Motor neuron (in vitro differentiated cells): ENCODE results near the gene HIVEP2. TPM values are rescaled to one million over a fixed set of nuclear protein-coding genes. Genes with fewer than 3 reads are reported as not detected.

Experiments used
- ATAC-seq, 8 experiments: fragments of 200-7000 bp; cut with Tn5 transposase; replicated peaks in 6 of 8; 2 replicates each; pipeline ENCODE4 v1.8.0; 2021; ENCODE audit warnings: mild to moderate bottlenecking in 8 of 8, moderate library complexity in 8 of 8
- H3K27ac ChIP-seq, 2 donors: fragments of 250-450 bp; sonication (Bioruptor Pico); 2 replicates each; pipeline ENCODE4 v1.9.0; 2021; ENCODE audit warnings: antibody characterized with exemption in 2 of 2, mild to moderate bottlenecking in 2 of 2, moderate library complexity in 1 of 2
- H3K4me1 ChIP-seq, 2 donors: fragments of 250-450 bp; sonication (Bioruptor Pico); replicated peaks in 1 of 2; 2 replicates each; pipeline ENCODE4 v1.6.1; 2021; ENCODE audit warnings: antibody characterized with exemption in 2 of 2, mild to moderate bottlenecking in 2 of 2, moderate library complexity in 1 of 2
- H3K4me3 ChIP-seq, 5 donors: fragments of 250-450 bp; sonication (Bioruptor Pico); 2 replicates each; pipeline ENCODE4 v1.9.0; 2021; ENCODE audit warnings: antibody characterized with exemption in 5 of 5, mild to moderate bottlenecking in 5 of 5, moderate library complexity in 4 of 5
- WGBS, 10 experiments: fragments of 450-650 bp; shearing (Covaris generic); methylation state at CpG; one replicate each; pipeline ENCODE4 v1.0.0; 2022; 5-methylcytosine and 5-hydroxymethylcytosine counted together
- in situ Hi-C, 9 experiments: fragments of 400-800 bp; cut with MboI; loops; one replicate each; pipeline ENCODE4 v1.15.0; 2021; ENCODE audit warnings: low sequenced_read_pairs in 9 of 9, low pct_unique_long_range_greater_than_20kb in 2 of 9; ENCODE audit not compliant: unreplicated experiment in 9 of 9
- total RNA-seq, 8 experiments: library from RNA; unstranded; fragments of 300-600 nt; gene quantifications; 2 replicates each; pipeline versions ENCODE4 v1.2.3 to v1.2.4, GENCODE V29; 2022

Gene HIVEP2
- total RNA-seq, 8 experiments from 2014 or later, result 10.3 to 37.7 (median 13.5) TPM

DNA sequence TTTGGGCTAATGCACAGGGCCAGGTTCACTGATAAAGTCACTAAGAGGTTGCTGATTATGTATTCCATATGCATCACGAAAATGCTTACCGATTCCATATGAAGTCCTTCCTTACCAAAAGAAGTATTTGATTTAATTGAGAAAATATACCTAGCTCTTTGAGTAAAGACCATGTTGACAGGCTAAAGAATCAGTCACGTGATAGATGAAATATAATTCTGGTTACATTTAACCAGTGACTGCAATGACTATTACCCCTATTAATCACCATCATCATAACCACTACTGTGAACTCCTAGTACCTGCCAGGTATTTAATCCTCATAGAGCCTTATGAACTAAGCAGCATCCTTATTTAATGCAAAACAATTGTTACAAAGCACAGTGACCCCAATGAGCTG lies 110.1 kb downstream of the HIVEP2 start:
- Histone ChIP-seq H3K27ac (no peak overlapping the region), H3K4me3 (no peak overlapping the region), H3K4me1 (peaks cover 6 to 18% of the 10 kb centered on the region in 2 donors)
- in situ Hi-C loops, result no loop called here
- WGBS, 10 experiments, result 60 to 100% (median 93%) methylated on average over 1 to 3 of the region's 3 CpGs; no CpG with 5 or more reads in 1 of the 10 experiments
- no peak for ATAC-seq

DNA sequence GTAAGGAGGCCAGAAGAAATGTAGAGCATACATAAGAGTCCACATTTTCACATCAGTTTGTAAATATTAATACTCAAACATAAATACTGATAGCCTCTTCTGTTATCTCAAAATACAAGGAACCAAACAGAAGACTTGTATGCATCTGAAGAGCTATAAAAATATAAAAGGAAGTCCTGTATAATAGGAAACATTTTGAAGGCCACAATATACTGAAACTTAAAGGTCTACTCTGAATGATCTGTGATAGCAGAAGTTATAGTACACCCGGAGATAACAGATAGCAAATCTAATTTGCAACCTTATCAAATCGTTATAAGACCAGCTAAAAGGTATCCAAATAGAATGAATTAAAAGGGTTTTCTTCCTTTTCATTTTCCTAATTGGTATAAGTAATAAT lies 111.2 kb downstream of the HIVEP2 start:
- no peak for ATAC-seq
- Histone ChIP-seq H3K4me1 (peaks cover 0 to 13% of the 10 kb centered on the region in 2 donors), H3K27ac (no peak overlapping the region), H3K4me3 (no peak overlapping the region)
- 75 to 100% (median 93%) methylated on average over 1 to 2 of the region's 2 CpGs for WGBS, 10 experiments
- in situ Hi-C loops, result no loop called here

DNA sequence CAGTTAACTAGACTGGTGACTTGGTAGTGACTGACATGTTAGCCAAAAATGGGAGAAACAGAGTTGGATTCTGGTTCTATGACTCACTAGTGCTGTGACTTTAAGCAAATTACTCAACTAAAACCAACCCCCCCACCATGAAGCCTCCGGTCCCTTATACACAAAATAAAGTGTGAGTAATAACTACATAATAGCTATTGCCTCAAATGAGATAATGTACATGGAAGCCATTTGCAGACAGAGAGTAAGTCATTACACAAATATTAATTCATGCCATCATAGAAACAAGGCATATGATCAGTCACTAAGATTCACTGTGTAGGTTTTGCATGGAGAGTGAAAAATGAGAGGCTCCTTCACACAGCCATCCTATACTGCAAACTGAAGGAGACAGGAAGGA lies 111.9 kb downstream of the HIVEP2 start:
- H3K27ac ChIP-seq, result no peak overlapping the region
- in situ Hi-C loops, result no loop called here
- no peak overlapping the region for H3K4me3 ChIP-seq
- 0 to 83% (median 67%) methylated on average over 1 of the region's 1 CpG; no CpG with 5 or more reads in 5 of the 10 experiments for WGBS, 10 experiments
- peaks cover 0 to 13% of the 10 kb centered on the region in 2 donors for H3K4me1 ChIP-seq
- ATAC-seq, result peak in 6 of 8 experiments; percentile 12 to 92 (median 52)

DNA sequence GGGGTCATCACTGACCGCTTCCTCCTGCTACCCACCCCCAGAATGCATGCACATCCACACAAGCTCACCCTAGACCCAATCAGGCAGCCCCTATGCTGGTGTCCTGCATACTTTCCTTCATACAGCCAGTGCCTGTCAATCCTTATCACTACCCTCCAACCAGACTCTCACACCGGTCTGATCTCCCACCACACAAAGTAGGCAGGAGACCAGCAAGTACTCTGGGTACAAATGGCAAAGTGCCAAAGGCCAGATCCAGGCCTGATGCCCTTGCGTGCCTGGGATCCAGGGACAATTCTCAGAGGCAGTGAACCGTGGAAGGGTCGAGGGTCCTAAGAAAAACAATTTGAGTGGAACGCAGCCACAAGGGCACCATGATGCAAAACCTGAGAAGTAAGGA lies 114.2 kb downstream of the HIVEP2 start:
- WGBS, 10 experiments, result 79 to 100% (median 95%) methylated on average over 1 to 6 of the region's 6 CpGs; no CpG with 5 or more reads in 3 of the 10 experiments
- H3K27ac ChIP-seq, result no peak overlapping the region
- in situ Hi-C loops, result no loop called here

DNA sequence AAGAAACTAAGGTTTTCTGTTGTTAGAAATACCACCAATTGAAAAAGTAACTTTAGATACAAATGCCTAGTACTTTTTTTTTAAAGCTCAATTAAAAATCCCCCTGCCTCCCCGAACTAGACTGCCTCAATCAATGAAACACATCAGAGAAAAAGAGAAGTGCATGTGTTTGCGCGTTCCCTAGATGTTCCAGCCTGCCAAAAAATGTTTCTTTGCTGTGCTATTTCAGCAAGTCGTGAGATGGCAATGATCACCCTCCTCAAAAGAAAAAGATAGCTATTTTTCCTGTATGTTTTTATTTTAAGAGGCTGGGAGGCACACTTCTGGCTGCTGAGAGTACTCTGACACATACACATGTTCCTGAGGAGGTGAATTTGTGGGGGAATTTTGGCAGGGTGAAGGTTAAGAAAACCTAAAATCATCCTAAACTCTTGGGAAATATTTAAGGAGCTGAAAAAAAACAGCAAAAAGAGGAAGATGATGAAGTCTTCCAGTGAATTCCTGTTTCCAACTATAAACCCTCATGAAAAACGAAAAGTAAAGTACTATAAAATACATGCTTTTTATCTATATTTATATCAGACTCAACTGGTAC lies 114.8 kb downstream of the HIVEP2 start:
- in situ Hi-C loops, result no loop called here
- WGBS, 10 experiments, result 80 to 96% (median 83%) methylated on average over 1 to 5 of the region's 5 CpGs; no CpG with 5 or more reads in 1 of the 10 experiments
- no peak overlapping the region for H3K27ac ChIP-seq
- ATAC-seq, result no peak
- peaks cover 0 to under 1% of the 10 kb centered on the region in 2 donors for H3K4me1 ChIP-seq
- H3K4me3 ChIP-seq, result no peak overlapping the region

More for the DNA sequence above, 114.2 kb downstream of the HIVEP2 start:
- no peak for ATAC-seq
- no peaks in the 10 kb centered on the region for H3K4me1 ChIP-seq
- H3K4me3 ChIP-seq, result no peak overlapping the region

DNA sequence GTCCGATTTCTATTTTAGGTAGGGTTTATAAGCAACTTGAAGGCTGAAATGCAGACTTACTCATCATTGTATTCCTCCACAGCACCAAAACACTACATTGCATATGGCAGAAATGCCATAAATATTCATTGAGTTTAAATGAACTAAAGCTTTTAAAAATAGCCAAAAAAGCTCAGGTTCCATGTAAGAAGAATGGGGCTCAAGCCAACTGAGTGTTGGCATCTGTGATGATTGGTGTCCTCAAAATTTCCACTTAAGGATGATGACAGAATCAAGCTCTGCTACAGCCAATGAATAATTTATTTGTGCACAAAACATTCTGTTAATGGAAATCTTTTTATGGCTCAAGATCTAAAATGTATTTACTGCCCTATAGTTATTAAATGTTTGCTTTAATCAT lies 115.4 kb downstream of the HIVEP2 start:
- ATAC-seq, result no peak
- Histone ChIP-seq H3K4me3 (no peak overlapping the region), H3K4me1 (peaks cover 0 to 7% of the 10 kb centered on the region in 2 donors), H3K27ac (no peak overlapping the region)
- 90 to 100% (median 100%) methylated on average over 1 of the region's 1 CpG; no CpG with 5 or more reads in 5 of the 10 experiments for WGBS, 10 experiments
- in situ Hi-C loops, result no loop called here

DNA sequence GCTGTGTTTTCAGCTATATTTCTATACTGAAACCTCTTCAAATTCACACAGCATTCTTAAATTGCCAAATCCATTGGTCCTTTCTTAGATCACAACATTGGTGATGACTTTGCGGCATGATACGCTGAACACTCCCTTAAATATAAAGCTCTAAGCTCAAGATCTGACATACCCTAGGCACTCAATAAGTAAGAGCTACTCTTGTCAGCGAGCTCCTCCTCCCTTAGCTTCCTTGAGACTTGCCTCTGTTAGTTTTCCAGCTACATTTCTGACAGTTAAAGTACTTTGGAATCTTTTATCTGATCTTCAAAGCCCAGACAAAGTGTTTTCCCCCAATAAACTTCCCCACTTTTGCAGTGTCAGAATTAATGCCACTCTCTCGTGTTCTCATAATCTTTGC lies 117.0 kb downstream of the HIVEP2 start:
- Histone ChIP-seq H3K4me1 (peaks cover 6 to 17% of the 10 kb centered on the region in 2 donors), H3K4me3 (no peak overlapping the region), H3K27ac (no peak overlapping the region)
- WGBS, 10 experiments, result 81 to 100% (median 100%) methylated on average over 1 to 4 of the region's 4 CpGs
- no peak for ATAC-seq
- in situ Hi-C loops, result no loop called here

DNA sequence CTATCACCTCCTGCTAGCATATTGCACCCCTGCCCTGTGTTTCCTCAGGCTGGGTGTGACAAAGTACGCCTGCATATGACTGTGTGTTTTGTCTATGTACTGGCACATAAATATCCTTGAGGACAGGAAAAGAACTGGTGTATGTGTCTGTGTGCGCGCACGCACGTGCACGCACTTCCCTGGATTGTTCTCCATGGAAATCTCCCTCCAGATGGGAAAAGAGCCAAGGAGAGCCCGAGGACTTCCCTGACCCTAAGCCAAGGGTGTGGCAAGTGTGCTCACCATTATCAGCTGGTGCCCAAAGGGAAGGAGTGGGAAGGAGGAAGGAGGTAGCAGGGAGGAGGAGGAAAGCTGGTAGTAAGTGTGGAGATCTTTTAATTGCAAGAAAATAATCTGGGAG lies 117.6 kb downstream of the HIVEP2 start:
- no peak overlapping the region for H3K4me3 ChIP-seq
- in situ Hi-C loops, result no loop called here
- 0 to 100% (median 80%) methylated on average over 1 to 7 of the region's 7 CpGs for WGBS, 10 experiments
- H3K27ac ChIP-seq, result no peak overlapping the region
- ATAC-seq, result peak in 2 of 8 experiments; percentile 42 to 66
- peaks cover 10 to 21% of the 10 kb centered on the region in 2 donors for H3K4me1 ChIP-seq

DNA sequence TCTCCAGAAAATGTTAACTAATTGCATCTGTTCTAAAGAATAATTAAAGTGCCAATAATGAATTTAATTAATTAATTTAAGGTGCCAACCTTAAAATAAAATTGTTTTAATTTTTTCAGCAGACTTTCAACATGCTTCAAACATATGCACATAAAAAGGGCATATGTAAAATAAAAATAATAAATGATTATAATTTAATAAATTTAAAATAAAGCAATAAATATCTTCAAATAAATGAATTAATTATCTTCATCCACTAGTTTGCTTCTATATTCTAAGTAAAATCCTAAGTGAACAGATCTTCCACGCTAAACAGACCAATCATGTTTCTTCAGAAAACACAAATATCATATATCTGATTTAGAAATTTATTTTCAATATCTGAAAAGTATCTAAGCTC lies 119.2 kb downstream of the HIVEP2 start:
- in situ Hi-C loops, result no loop called here
- ATAC-seq, result no peak

DNA sequence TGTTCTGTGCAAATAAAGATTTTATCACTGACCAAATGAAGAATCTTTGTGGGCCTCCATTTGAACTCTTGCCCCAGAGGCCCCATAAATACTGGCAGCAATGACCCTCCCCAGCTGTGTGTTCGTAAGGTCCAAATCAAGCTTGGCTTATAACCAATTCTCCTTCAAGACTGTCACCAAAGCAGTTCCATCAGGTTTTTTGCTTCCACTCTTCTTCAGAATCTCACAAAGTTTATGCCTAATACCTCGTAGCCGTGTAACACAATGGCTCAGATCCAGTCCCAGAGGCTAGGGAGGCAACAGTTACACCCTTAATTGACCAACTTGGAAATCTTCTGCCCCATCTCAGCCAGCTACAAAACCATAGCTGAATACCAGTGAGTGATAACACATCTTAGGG lies 120.5 kb downstream of the HIVEP2 start:
- H3K4me3 ChIP-seq, result no peak overlapping the region
- H3K27ac ChIP-seq, result no peak overlapping the region
- peak in 4 of 8 experiments; percentile 21 to 90 (median 85) for ATAC-seq
- H3K4me1 ChIP-seq, result peaks cover 23 to 28% of the 10 kb centered on the region in 2 donors
- in situ Hi-C loops, result no loop called here
- 0 to 80% (median 31%) methylated on average over 1 to 3 of the region's 3 CpGs; no CpG with 5 or more reads in 4 of the 10 experiments for WGBS, 10 experiments

More for the DNA sequence above, 119.2 kb downstream of the HIVEP2 start:
- H3K27ac ChIP-seq, result no peak overlapping the region
- peaks cover 15 to 21% of the 10 kb centered on the region in 2 donors for H3K4me1 ChIP-seq
- WGBS, 10 experiments, result 92 to 100% (median 100%) methylated on average over 1 of the region's 1 CpG; no CpG with 5 or more reads in 1 of the 10 experiments
- H3K4me3 ChIP-seq, result no peak overlapping the region

DNA sequence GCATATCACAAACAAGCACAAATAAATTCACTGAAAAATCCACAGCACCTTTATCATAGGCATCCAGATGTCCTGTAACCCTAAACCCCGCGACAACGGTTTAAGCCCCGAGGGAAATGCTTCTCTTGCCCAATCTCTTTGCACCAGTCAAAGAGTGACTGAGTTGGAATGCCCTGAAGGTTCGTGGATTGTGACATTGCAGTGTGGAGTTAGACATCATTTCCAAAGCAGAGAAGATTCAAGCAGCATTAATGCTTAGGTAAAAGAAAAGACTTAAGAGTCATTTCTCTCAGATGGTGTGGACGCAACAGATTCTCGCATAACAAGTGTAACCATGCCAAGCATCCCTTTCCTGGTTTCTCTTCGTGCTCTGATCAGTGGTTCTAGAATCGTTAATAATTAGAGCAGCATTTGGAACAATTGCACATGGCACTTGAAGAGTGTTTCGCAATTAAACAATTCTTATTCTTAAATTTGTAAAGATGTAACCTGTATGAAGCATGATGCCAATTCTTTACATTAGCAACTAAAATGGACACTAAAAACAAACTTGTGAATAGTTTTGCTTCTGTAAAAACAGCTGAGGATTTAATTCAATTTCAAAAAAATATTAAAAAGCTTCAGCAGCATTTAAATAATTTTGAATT lies 121.6 kb downstream of the HIVEP2 start:
- no peak overlapping the region for H3K4me3 ChIP-seq
- 72 to 100% (median 93%) methylated on average over 2 to 9 of the region's 10 CpGs; no CpG with 5 or more reads in 1 of the 10 experiments for WGBS, 10 experiments
- peaks cover 23 to 28% of the 10 kb centered on the region in 2 donors for H3K4me1 ChIP-seq
- in situ Hi-C loops, result no loop called here
- no peak overlapping the region for H3K27ac ChIP-seq
- peak in 4 of 8 experiments; percentile 14 to 80 (median 20) for ATAC-seq

DNA sequence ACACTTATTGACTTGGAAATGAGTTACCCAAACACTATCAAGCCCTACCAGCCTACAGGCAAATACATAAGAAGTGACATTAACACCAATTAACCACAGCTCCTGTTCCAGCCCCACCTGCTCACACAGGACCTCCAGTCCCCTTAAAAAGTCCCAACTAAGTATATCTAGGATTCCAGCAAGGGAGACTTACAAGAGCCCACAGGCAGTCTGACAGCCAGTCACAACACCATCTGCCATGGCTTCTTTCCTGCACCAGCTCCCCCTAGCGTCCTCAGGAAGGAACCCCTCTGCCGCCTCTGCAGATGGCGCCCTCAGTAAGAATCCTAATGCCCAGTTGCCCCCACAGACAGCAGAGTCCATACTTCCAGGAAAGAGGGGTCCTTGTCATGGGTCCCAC lies 122.1 kb downstream of the HIVEP2 start:
- Histone ChIP-seq H3K4me3 (no peak overlapping the region), H3K4me1 (peaks cover 23 to 28% of the 10 kb centered on the region in 2 donors), H3K27ac (no peak overlapping the region)
- WGBS, 10 experiments, result 51 to 100% (median 67%) methylated on average over 1 to 3 of the region's 3 CpGs; no CpG with 5 or more reads in 3 of the 10 experiments
- in situ Hi-C loops, result no loop called here
- peak in 4 of 8 experiments; percentile 19 to 38 (median 30) for ATAC-seq

DNA sequence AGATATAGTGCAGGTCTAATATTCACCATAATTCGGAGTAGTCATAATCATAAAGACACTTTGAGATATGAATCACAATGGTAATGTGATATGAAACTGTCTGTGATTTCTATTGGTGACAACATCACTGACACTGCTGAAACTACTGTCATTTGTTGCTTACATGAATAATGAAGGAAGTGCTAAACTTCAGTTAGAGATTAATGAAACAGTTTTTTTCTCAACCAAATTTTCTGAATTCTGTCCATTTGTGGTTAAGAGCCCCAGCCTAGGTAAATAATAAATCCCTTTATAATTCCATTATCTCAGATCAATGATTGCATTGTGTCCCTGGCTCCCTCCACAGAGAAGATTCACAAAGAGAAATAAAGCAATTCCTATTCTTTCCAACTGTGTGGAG lies 122.6 kb downstream of the HIVEP2 start:
- 60 to 100% (median 86%) methylated on average over 1 of the region's 1 CpG; no CpG with 5 or more reads in 3 of the 10 experiments for WGBS, 10 experiments
- ATAC-seq, result no peak
- in situ Hi-C loops, result no loop called here
- Histone ChIP-seq H3K4me1 (peaks cover 23 to 28% of the 10 kb centered on the region in 2 donors), H3K4me3 (no peak overlapping the region), H3K27ac (no peak overlapping the region)
